HG03280 (cell line): Measurements from ENCODE around the gene CTSS.
"Not testable (repeated sequence)": the region's sequence is repeated elsewhere in the genome, so short reads cannot be mapped to it uniquely, and the experiment has no call there.

Source experiments
- ATAC-seq: cut with Tn5 transposase; IDR thresholded peaks from one replicate; pipeline ENCODE4 v1.9.1; 2021; ENCODE audit warnings: mild to moderate bottlenecking, moderate library complexity; ENCODE audit not compliant: unreplicated experiment

The CTSS gene

GRCh38 chr1:150765296-150765976 lies at the start of gene CTSS:
Gene CTSS (minus strand): TSS chr1:150765778. CDS start chr1:150764763, 1,015 bp downstream.
- peak; percentile 83 for ATAC-seq

- ATAC-seq = no peak
Measured at GRCh38 chr1:150813028-150813707, 47.6 kb upstream of the CTSS start.

- ATAC-seq = no peak
Measured at GRCh38 chr1:150810958-150811659, 45.5 kb upstream of the CTSS start.

- ATAC-seq = no peak
Measured at GRCh38 chr1:150809651-150810050, 44.1 kb upstream of the CTSS start.

- no peak for ATAC-seq
Measured at GRCh38 chr1:150808846-150809245, 43.3 kb upstream of the CTSS start.

- no peak for ATAC-seq
Measured at GRCh38 chr1:150808121-150808520, 42.5 kb upstream of the CTSS start, which contains the start of gene CTSK. Gene CTSK (minus strand): TSS chr1:150808260. CDS start chr1:150806805, 1,455 bp downstream.

GRCh38 chr1:150807249-150808023 lies 41.9 kb upstream of the CTSS start:
- ATAC-seq = no peak

- no peak for ATAC-seq
Measured at GRCh38 chr1:150805899-150806298, 40.3 kb upstream of the CTSS start.

GRCh38 chr1:150804671-150805070 lies 39.1 kb upstream of the CTSS start:
- ATAC-seq = no peak

- ATAC-seq = no peak
Measured at GRCh38 chr1:150799089-150799488, 33.5 kb upstream of the CTSS start.

GRCh38 chr1:150798525-150798924 lies 32.9 kb upstream of the CTSS start:
- no peak for ATAC-seq

GRCh38 chr1:150796374-150796773 lies 30.8 kb upstream of the CTSS start:
- no peak for ATAC-seq

GRCh38 chr1:150793778-150794177 lies 28.2 kb upstream of the CTSS start:
- ATAC-seq = not testable (repeated sequence)

- no peak for ATAC-seq
Measured at GRCh38 chr1:150793221-150793620, 27.6 kb upstream of the CTSS start.

- ATAC-seq = no peak
Measured at GRCh38 chr1:150791585-150791984, 26.0 kb upstream of the CTSS start.

GRCh38 chr1:150789396-150789795 lies 23.8 kb upstream of the CTSS start:
- no peak for ATAC-seq

GRCh38 chr1:150788946-150789345 lies 23.4 kb upstream of the CTSS start:
- ATAC-seq = no peak

GRCh38 chr1:150787455-150787854 lies 21.9 kb upstream of the CTSS start:
- no peak for ATAC-seq

GRCh38 chr1:150780510-150780909 lies 14.9 kb upstream of the CTSS start:
- no peak for ATAC-seq

- ATAC-seq = no peak
Measured at GRCh38 chr1:150778409-150778808, 12.8 kb upstream of the CTSS start.

GRCh38 chr1:150777544-150777943 lies 12.0 kb upstream of the CTSS start:
- no peak for ATAC-seq
